ENCODE data around the gene SMAP1.
"Not testable (repeated sequence)": the region's sequence is repeated elsewhere in the genome, so short reads cannot be mapped to it uniquely, and the experiment has no call there.

Gene SMAP1

GRCh38 chr6:70684794-70685493 is 17.3 kb downstream of the SMAP1 start:
- no peak for DNase-seq

DNA sequence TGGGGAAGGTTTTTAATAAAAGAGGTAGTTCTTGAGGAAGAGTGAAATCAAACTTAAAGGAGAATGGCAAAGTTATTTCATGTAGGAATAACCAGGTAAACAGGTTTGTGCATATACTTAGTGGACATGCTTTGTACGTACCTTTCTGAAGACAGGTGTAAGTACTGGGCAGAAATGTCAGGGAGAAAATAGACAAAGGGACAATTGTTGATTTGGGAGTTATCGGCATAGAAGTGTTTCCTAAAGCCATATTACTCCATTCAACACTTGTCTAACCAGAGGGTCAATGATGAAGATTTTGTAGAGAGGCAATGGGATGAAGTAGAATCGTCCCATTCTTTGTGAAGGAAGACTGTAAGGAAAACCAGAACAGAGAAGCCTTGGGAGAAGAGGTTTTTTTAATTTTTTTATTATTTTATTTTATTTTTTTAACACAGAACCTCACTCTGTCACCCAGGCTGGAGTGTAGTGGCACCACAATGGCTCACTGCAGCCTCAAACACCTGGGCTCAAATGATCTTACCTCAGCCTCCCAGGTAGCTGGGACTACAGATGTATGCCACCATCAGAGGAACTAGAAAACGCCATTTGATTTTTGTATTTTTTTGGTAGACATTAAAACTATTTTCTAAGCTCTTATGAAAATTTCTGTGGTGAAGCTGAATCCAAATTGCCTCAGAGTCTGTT is 18.0 kb downstream of the SMAP1 start:
- no peak for DNase-seq

- peak; percentile 2 for DNase-seq
Measured at GRCh38 chr6:70686548-70687133, 19.0 kb downstream of the SMAP1 start.

GRCh38 chr6:70693887-70694286 is 26.2 kb downstream of the SMAP1 start:
- no peak for DNase-seq

DNA sequence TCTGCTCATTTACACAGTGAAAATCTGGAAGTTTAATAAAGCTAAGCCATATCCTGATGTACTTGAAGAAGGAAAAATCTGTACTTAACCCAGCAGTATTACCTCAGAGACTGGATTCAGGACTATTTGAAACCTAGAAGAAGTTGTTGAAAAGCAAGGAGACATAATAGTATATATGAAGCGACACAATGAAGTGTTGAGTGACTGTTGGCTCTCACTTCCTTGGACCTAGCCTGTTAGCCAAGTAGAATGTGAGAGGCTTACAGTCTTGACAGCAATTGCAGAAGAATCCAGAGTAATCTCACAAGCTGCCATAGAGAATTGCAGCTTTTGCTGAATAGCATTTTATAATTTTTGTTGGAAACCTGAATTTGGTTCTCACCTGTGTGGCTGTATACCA is 26.7 kb downstream of the SMAP1 start:
- no peak for DNase-seq

DNA sequence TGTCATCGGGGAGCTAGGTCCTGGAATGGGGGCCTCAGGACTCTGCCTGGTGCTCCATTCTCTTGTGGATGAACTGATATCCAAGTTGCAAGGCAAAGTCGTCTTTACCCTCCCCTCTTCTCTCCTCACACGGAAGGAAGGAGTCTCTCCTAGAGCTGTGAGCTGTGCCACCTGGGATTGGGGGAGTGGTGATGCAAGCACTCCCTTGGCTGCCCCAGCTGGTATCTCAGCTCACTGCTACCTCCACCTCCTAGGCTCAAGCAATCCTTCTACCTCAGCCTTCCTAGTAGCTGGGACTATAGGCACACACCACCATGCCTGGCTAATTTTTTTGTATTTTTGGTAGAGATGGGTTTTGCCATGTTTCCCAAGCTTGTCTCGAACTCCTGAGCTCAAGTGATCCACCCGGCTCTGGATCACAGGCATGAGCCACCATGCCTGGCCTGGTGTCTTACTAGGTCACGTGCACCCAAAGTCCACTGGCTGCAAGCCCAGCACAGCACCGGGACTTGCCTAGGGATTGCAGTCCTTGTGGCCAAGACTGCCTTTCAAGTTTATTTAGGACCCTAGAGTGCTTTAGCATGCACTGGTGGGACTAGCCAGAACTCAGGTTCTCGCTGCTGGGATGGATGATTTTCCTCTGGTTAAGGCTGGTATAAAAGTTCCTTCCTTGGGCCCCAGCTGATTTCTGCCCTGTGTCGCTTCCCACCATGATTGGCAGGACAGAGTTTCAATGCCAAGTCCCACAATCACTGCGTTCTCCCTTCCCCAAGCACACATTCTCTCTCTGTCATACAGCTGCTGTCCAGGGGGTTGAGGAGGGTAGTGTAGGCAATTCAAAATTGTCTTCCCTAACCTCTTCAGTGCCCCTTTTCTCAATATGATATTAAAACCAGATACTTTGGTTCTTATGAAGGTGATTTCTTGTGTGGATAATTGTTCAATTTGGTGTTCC is 33.5 kb downstream of the SMAP1 start:
- DNase-seq: no peak

- no peak for DNase-seq
Measured at GRCh38 chr6:70705772-70706171, 38.1 kb downstream of the SMAP1 start.

- DNase-seq: peak; percentile 25
Measured at GRCh38 chr6:70706491-70707123, 38.9 kb downstream of the SMAP1 start.

DNA sequence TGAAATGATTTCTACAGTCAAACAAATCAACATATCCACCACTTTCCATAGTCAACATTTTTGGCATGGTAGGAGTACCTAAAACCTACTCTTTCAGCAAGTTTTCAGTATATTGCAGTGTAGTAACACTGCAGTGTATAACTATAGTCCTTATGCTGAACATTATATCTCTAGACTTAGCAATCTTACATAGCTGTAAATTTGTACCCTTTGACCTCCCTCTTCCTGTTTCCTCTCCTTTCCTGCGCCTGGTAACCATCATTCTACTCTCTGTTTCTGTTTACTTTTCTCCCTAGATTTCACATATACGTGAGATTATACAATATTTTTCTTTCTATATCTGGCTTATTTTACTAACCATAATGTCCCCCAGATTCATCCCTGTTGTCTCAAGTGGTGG is 40.2 kb downstream of the SMAP1 start:
- no peak for DNase-seq

GRCh38 chr6:70708448-70708847 is 40.8 kb downstream of the SMAP1 start:
- no peak for DNase-seq

GRCh38 chr6:70709826-70710225 is 42.1 kb downstream of the SMAP1 start:
- no peak for DNase-seq

GRCh38 chr6:70714716-70715257 is 47.1 kb downstream of the SMAP1 start:
- DNase-seq: no peak

- no peak for DNase-seq
Measured at GRCh38 chr6:70717038-70717801, 49.5 kb downstream of the SMAP1 start.

GRCh38 chr6:70724524-70724923 is 56.8 kb downstream of the SMAP1 start:
- DNase-seq: no peak

DNA sequence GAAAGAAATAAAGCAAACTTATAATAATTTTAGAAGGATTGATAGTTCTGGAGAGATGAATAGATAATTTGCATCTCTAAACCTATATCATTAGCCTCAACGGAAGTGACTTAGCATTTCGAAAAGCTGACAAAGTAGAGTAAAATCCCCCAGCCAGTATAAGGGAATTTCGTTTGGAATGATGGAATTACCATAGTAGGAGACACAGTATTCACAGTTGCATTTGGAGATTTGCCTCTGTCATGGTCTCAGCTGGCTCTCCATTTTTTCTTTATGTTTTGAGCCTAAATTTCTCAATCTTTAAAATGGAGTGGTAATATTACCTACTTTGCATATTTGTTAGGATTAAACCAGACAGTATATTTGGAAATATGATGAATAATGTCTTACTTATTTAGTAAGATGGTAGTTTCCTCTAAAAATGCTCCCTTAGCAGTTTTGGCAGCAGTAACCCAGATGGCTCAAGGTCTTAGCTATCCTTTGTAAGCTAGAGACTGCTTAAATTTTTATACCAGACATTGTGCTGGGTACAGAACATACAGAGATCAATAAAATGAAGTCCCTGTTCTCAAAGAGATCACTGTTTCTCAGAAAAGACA is 58.2 kb downstream of the SMAP1 start:
- no peak for DNase-seq

- no peak for DNase-seq
Measured at GRCh38 chr6:70734381-70734780, 66.7 kb downstream of the SMAP1 start.

- DNase-seq: no peak
Measured at GRCh38 chr6:70734979-70735378, 67.3 kb downstream of the SMAP1 start.

- no peak for DNase-seq
Measured at GRCh38 chr6:70735513-70735912, 67.8 kb downstream of the SMAP1 start.

- no peak for DNase-seq
Measured at GRCh38 chr6:70738028-70738427, 70.3 kb downstream of the SMAP1 start.

GRCh38 chr6:70739534-70739933 is 71.9 kb downstream of the SMAP1 start:
- no peak for DNase-seq

GRCh38 chr6:70740746-70741145 is 73.1 kb downstream of the SMAP1 start:
- not testable (repeated sequence) for DNase-seq
